Measurements from ENCODE around the gene CEACAM19. TPM values are rescaled to one million over a fixed set of nuclear protein-coding genes. Genes with fewer than 3 reads are reported as not detected.

Gene CEACAM19
- total RNA-seq, 4 donors from 2014 or later = 5.7 to 11.7 (median 8.4) TPM

Other genes starting within 250 kb of the CEACAM19 start
- 10 to 100 TPM in 1 of 4 donors, 1 to 10 TPM in 1, under 1 TPM in 2; 0.83 to 10.6 (median 1.6) TPM for gene ZNF229, start 223.0 kb upstream of the CEACAM19 start, total RNA-seq
- gene ZNF180, start 171.0 kb upstream of the CEACAM19 start, total RNA-seq = 10 to 100 TPM in 2 of 4 donors, 1 to 10 TPM in 2; 7.7 to 11.7 (median 10.3) TPM
- gene CEACAM20, start 141.8 kb upstream of the CEACAM19 start, total RNA-seq = under 1 TPM in 1 of 4 donors, not detected in 3; 0.40 TPM
- not detected for gene IGSF23, start 57.9 kb upstream of the CEACAM19 start, total RNA-seq
- 10 to 100 TPM; 14.0 to 24.6 (median 15.5) TPM for gene PVR, start 27.6 kb upstream of the CEACAM19 start, total RNA-seq
- gene CEACAM16, start 27.7 kb downstream of the CEACAM19 start, total RNA-seq = not detected
- 10 to 100 TPM; 13.9 to 29.1 (median 17.9) TPM for gene BCL3, start 77.2 kb downstream of the CEACAM19 start, total RNA-seq
- 10 to 100 TPM; 60.4 to 94.4 (median 65.7) TPM for gene CBLC, start 106.4 kb downstream of the CEACAM19 start, total RNA-seq
- 10 to 100 TPM; 27.4 to 67.5 (median 50.8) TPM for gene BCAM, start 137.6 kb downstream of the CEACAM19 start, total RNA-seq
- 10 to 100 TPM; 56.2 to 78.2 (median 67.5) TPM for gene NECTIN2, start 174.8 kb downstream of the CEACAM19 start, total RNA-seq
- gene TOMM40, start 219.8 kb downstream of the CEACAM19 start, total RNA-seq = 10 to 100 TPM; 32.7 to 51.9 (median 47.1) TPM
- 100 to 1,000 TPM; 418 to 859 (median 594) TPM for gene APOE, start 234.3 kb downstream of the CEACAM19 start, total RNA-seq
- gene APOC1, start 243.1 kb downstream of the CEACAM19 start, total RNA-seq = 10 to 100 TPM; 38.6 to 58.3 (median 47.7) TPM

All from suprapubic skin (tissue), 4 donors.